Fibroblast of the aortic adventitia (primary cell): ENCODE data around the gene POMT2. TPM values are rescaled to one million over a fixed set of nuclear protein-coding genes. Genes with fewer than 3 reads are reported as not detected.

Experiments
- DNase-seq: peaks from one replicate; pipeline ENCODE4 v3.0.0-alpha.2; 2010; ENCODE audit warnings: low read depth
- H3K4me3 ChIP-seq: 2 replicates; pipeline ENCODE4 v1.5.1; 2011; ENCODE audit warnings: low read depth, mild to moderate bottlenecking, control low read depth, low read length, moderate library complexity
- total RNA-seq: library from RNA; depleted of rRNA; stranded (reverse); fragments of >200 nt; gene quantifications from 2 replicates; pipeline ENCODE4 v1.2.3, GENCODE V29; 2012; ENCODE audit warnings: low replicate concordance
- TF ChIP-seq, protein P1 (sequence below): IDR thresholded peaks from 2 replicates; pipeline ENCODE4 v1.5.1; 2011; ENCODE audit warnings: mild to moderate bottlenecking, low read length, control low read depth, inconsistent platforms; ENCODE audit not compliant: insufficient read depth

Gene POMT2
- total RNA-seq, 1 donor = 15.2 TPM

- H3K4me3 ChIP-seq = no peak overlapping the region
- TF ChIP-seq, protein P1, sequence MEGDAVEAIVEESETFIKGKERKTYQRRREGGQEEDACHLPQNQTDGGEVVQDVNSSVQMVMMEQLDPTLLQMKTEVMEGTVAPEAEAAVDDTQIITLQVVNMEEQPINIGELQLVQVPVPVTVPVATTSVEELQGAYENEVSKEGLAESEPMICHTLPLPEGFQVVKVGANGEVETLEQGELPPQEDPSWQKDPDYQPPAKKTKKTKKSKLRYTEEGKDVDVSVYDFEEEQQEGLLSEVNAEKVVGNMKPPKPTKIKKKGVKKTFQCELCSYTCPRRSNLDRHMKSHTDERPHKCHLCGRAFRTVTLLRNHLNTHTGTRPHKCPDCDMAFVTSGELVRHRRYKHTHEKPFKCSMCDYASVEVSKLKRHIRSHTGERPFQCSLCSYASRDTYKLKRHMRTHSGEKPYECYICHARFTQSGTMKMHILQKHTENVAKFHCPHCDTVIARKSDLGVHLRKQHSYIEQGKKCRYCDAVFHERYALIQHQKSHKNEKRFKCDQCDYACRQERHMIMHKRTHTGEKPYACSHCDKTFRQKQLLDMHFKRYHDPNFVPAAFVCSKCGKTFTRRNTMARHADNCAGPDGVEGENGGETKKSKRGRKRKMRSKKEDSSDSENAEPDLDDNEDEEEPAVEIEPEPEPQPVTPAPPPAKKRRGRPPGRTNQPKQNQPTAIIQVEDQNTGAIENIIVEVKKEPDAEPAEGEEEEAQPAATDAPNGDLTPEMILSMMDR = no peak
- DNase-seq = no peak
These were observed 6.4 kb upstream of the POMT2 start for GRCh38 chr14:77327111-77327510.

- H3K4me3 ChIP-seq = no peak overlapping the region
- DNase-seq = no peak
- TF ChIP-seq, protein P1 = no peak
These were observed 5.0 kb upstream of the POMT2 start for GRCh38 chr14:77325746-77326094.

- no peak overlapping the region for H3K4me3 ChIP-seq
- TF ChIP-seq, protein P1 = no peak
These were observed 4.4 kb upstream of the POMT2 start for GRCh38 chr14:77324816-77325745.

DNA sequence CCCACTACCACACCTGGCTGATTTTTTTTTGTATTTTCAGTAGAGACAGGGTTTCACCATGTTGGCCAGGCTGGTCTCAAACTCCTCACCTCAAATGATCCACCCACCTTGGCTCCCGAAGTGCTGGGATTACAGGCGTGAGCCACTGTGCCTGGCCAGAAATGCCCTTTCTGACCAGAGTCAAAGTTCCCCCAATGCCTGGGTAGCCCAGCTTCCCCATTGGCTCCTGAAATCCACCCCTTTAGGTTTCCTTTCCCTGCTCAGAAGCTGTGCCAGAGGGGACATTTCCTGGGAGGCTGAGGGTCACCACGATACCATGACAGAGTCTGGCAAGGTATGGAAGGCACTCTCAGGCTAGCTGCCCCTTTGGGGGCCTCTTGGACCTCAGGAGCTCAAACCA lies 3.6 kb upstream of the POMT2 start:
- H3K4me3 ChIP-seq = no peak overlapping the region
- TF ChIP-seq, protein P1 = no peak
- no peak for DNase-seq

More at GRCh38 chr14:77324816-77325745, 4.4 kb upstream of the POMT2 start:
- DNase-seq = no peak

DNA sequence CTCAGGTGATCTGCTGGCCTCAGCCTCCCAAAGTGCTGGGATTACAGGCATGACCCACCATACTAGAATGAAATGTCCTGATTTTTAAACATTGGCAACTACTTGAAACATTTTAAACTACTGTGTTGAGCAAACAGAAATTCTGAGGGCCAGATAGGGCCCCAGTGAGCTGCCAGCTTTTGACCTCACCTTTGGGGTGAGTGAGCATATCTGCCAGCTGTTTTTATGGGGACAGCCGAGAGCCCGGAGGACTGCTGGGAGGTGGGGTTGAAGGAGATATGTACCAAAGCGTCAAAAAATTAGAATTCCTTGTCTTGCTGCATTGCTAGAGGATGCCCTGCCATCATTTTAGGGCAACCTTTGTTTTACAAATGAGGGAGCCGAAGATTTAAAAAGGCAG lies 2.9 kb upstream of the POMT2 start:
- no peak for DNase-seq
- H3K4me3 ChIP-seq = no peak overlapping the region
- TF ChIP-seq, protein P1 = no peak

DNA sequence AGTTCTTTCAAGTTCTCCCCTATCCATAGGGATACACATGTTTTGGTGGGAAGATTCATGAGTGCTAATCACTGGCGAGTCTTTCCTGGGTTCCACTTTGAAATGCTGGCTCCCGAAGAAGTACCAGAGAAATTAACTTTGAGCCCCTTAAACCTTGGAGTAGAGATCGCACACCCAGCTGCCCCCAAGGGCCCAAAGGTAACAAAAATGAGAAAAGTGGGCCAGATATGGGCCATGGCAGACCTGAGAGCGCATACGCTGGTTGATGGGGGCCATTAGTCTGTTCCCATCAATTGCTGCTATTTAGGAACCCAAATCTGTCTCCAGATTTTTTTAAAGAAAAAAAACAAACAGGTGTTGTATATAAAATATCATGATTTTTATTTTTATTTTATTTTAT lies 2.3 kb upstream of the POMT2 start:
- TF ChIP-seq, protein P1 = no peak
- no peak for DNase-seq
- no peak overlapping the region for H3K4me3 ChIP-seq
